Astrocyte of the spinal cord (primary cell): ENCODE data around the gene SOX13.
"Not testable (repeated sequence)": the region's sequence is repeated elsewhere in the genome, so short reads cannot be mapped to it uniquely, and the experiment has no call there.

ENCODE experiments used
- DNase-seq: peaks from one replicate; pipeline ENCODE4 v3.0.0; 2011; ENCODE audit warnings: low read depth, low spot score
- H3K4me3 ChIP-seq: 2 replicates; pipeline ENCODE4 v1.5.1; 2011; ENCODE audit warnings: low read depth, mild to moderate bottlenecking, low read length, moderate library complexity
- CTCF ChIP-seq: IDR thresholded peaks from 2 replicates; pipeline ENCODE4 v1.5.1; 2012; ENCODE audit warnings: low read depth, mild to moderate bottlenecking, low read length, inconsistent platforms
- in situ Hi-C: cut with HindIII; loops from 2 replicates; pipeline ENCODE4 v1.10.0; 2017; ENCODE audit warnings: low sequenced_read_pairs

The SOX13 gene

GRCh38 chr1:204084247-204084772 lies 11.4 kb downstream of the SOX13 start:
- in situ Hi-C loops: no loop called here
- H3K4me3 ChIP-seq: no peak overlapping the region
- no peak for DNase-seq
- no peak for TF ChIP-seq CTCF

DNA sequence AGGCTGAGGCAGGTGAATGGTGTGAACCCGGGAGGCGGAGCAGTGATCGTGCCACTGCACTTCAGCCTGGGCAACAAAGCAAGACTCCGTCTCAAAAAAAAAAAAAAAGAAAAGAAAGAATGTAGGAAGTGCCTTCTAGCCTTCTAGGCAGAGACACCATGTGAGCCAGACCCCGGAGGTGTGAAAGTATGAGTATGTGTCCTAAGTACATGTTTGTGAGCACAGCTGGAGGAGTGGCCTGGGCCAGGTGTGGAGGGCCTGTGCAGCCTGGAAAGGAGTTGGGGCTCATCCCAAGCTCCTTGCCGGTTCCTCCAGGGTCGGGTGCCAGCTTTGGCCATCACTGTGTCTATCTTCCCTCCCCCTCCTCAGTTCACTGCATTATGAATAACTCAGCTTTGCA lies 13.0 kb downstream of the SOX13 start:
- TF ChIP-seq CTCF: no peak
- in situ Hi-C loops: no loop called here
- no peak overlapping the region for H3K4me3 ChIP-seq
- no peak for DNase-seq

- in situ Hi-C loops: no loop called here
- no peak overlapping the region for H3K4me3 ChIP-seq
- no peak for DNase-seq
- no peak for TF ChIP-seq CTCF
Observed at GRCh38 chr1:204087181-204087892, 14.4 kb downstream of the SOX13 start.

GRCh38 chr1:204087893-204088528 lies 15.1 kb downstream of the SOX13 start:
- H3K4me3 ChIP-seq: no peak overlapping the region
- no peak for DNase-seq
- no peak for TF ChIP-seq CTCF
- in situ Hi-C loops: no loop called here

- in situ Hi-C loops: no loop called here
- H3K4me3 ChIP-seq: no peak overlapping the region
- no peak for DNase-seq
- no peak for TF ChIP-seq CTCF
Observed at GRCh38 chr1:204088596-204088995, 15.7 kb downstream of the SOX13 start.

- H3K4me3 ChIP-seq: no peak overlapping the region
- in situ Hi-C loops: no loop called here
- DNase-seq: peak; percentile 28
- TF ChIP-seq CTCF: no peak
Observed at GRCh38 chr1:204089044-204089751, 16.3 kb downstream of the SOX13 start.

DNA sequence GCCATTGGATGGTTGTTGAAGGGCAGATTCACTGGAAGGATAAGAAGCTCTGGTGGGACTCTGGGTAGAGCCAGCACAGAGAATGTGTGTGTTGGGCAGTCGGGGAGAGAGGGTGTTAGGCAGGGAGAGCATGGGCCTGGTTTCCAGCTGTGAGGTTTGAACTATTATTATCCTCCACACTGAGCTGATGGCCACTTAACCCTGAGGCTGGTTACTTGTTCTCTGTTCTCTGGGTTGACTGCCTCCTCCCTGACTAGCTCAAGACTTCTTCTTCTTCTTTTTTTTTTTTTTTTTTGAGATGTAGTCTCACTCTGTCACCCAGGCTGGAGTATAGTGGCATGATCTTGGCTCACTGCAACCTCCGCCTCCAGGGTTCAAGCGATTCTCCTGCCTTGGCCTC lies 17.2 kb downstream of the SOX13 start:
- in situ Hi-C loops, DNase-seq, H3K4me3 ChIP-seq: not testable (repeated sequence)
